Endodermal cell (in vitro differentiated cells): ENCODE data around the gene CDH26. TPM values are rescaled to one million over a fixed set of nuclear protein-coding genes. Genes with fewer than 3 reads are reported as not detected.
A peak's percentile ranks its signal among the peaks of the same experiment; 100 is the strongest.

Experiments
- DNase-seq: peaks from one replicate; pipeline ENCODE4 v3.0.0-alpha.2; 2017
- H3K27ac ChIP-seq: 2 replicates; pipeline ENCODE4 v1.5.1; 2013; ENCODE audit warnings: mild to moderate bottlenecking, low read depth, low read length, moderate library complexity
- H3K27me3 ChIP-seq: 2 replicates; pipeline ENCODE4 v1.6.1; 2013; ENCODE audit warnings: mild to moderate bottlenecking, low read length, moderate library complexity; ENCODE audit not compliant: insufficient read depth, control insufficient read depth, poor library complexity, severe bottlenecking
- H3K36me3 ChIP-seq: 2 replicates; pipeline ENCODE4 v1.7.0; 2013; ENCODE audit warnings: mild to moderate bottlenecking, low read length, moderate library complexity; ENCODE audit not compliant: control insufficient read depth, insufficient read depth
- H3K4me1 ChIP-seq: one replicate; pipeline ENCODE4 v1.7.0; 2013; ENCODE audit warnings: low read length; ENCODE audit not compliant: control insufficient read depth, insufficient read depth
- H3K4me3 ChIP-seq: 2 replicates; pipeline ENCODE4 v1.5.1; 2013; ENCODE audit warnings: mild to moderate bottlenecking, low read length, moderate library complexity
- H3K9ac ChIP-seq: 2 replicates; pipeline ENCODE4 v1.6.1; 2013; ENCODE audit warnings: mild to moderate bottlenecking, low read length, moderate library complexity; ENCODE audit not compliant: poor library complexity, severe bottlenecking; ENCODE audit errors: extremely low read depth
- H3K9me3 ChIP-seq: 2 replicates; pipeline ENCODE4 v1.6.1; 2013; ENCODE audit warnings: mild to moderate bottlenecking, low read length, moderate library complexity; ENCODE audit not compliant: control insufficient read depth
- H3K27ac Mint-ChIP-seq: 2 replicates; pipeline ENCODE4 v1.8.0; 2020; ENCODE audit warnings: mixed read lengths
- H3K27me3 Mint-ChIP-seq: 2 replicates; pipeline ENCODE4 v1.8.0; 2021; ENCODE audit warnings: mild to moderate bottlenecking, mixed read lengths; ENCODE audit not compliant: insufficient read depth
- H3K36me3 Mint-ChIP-seq: 2 replicates; pipeline ENCODE4 v1.8.0; 2020; ENCODE audit warnings: low read depth, mixed read lengths
- H3K4me1 Mint-ChIP-seq: 2 replicates; pipeline ENCODE4 v1.8.0; 2020; ENCODE audit warnings: mixed read lengths
- H3K4me3 Mint-ChIP-seq: 2 replicates; pipeline ENCODE4 v1.8.0; 2020; ENCODE audit warnings: mild to moderate bottlenecking, moderate library complexity, mixed read lengths
- H3K9me3 Mint-ChIP-seq: 2 replicates; pipeline ENCODE4 v1.8.0; 2020; ENCODE audit warnings: mild to moderate bottlenecking, mixed read lengths
- WGBS, 2 experiments: methylation state at CpG; one replicate each; pipeline versions ENCODE4 v1.1.5 to v1.1.7; 2013; ENCODE audit warnings: missing lambda C conversion rate in 2 of 2, mixed read lengths in 1 of 2; ENCODE audit not compliant: insufficient coverage in 1 of 2, insufficient read length in 1 of 2; 5-methylcytosine and 5-hydroxymethylcytosine counted together
- total RNA-seq, 2 donors: library from RNA; stranded (reverse); fragmentation: NEBNext Ultra II Directional in 1 of 2; extraction: Animal tissue kit (Norgen Biotek cat#: 25700) in 1 of 2; gene quantifications; 2 replicates in 1 of 2; 3 replicates in 1 of 2; pipeline ENCODE4 v1.2.1, GENCODE V29; 2021
- TF ChIP-seq, protein P1 (sequence below): fragments of 200-600 bp; sonication (generic); conservative IDR thresholded peaks from 2 replicates; pipeline ENCODE4 v1.5.0; 2021; ENCODE audit warnings: antibody characterized with exemption, mild to moderate bottlenecking

Gene CDH26
- total RNA-seq, 2 donors from 2014 or later, result 0.97 to 2.0 TPM

DNA sequence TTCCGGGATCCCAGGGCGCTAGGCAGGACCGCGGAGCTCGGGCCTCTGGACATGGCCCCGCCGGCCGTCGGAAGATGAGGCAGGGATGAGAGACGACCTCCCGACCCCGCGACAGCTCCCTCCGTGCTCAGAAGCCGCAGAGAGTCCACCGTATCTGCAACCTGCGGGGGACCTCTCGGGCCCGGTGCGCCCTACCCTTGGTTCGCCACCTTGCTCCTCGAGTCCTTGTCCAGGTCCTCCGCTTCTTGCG lies 18.4 kb upstream of the CDH26 start:
- Histone ChIP-seq H3K9me3 (no peaks in the 10 kb centered on the region), H3K36me3 (peaks cover 27% of the 10 kb centered on the region), H3K27ac (peak overlapping the region; percentile 96), H3K27me3 (peaks cover 11% of the 10 kb centered on the region), H3K9ac (peak overlapping the region; percentile 27), H3K4me1 (no peaks in the 10 kb centered on the region), H3K4me3 (peak overlapping the region; percentile 93)
- Mint-ChIP-seq H3K27ac (peak overlapping the region; percentile 93), H3K4me1 (peaks cover 7% of the 10 kb centered on the region), H3K36me3 (peaks cover 24% of the 10 kb centered on the region), H3K9me3 (peaks cover 8% of the 10 kb centered on the region), H3K27me3 (peaks cover 32% of the 10 kb centered on the region), H3K4me3 (peak overlapping the region; percentile 81)
- TF ChIP-seq, protein P1, sequence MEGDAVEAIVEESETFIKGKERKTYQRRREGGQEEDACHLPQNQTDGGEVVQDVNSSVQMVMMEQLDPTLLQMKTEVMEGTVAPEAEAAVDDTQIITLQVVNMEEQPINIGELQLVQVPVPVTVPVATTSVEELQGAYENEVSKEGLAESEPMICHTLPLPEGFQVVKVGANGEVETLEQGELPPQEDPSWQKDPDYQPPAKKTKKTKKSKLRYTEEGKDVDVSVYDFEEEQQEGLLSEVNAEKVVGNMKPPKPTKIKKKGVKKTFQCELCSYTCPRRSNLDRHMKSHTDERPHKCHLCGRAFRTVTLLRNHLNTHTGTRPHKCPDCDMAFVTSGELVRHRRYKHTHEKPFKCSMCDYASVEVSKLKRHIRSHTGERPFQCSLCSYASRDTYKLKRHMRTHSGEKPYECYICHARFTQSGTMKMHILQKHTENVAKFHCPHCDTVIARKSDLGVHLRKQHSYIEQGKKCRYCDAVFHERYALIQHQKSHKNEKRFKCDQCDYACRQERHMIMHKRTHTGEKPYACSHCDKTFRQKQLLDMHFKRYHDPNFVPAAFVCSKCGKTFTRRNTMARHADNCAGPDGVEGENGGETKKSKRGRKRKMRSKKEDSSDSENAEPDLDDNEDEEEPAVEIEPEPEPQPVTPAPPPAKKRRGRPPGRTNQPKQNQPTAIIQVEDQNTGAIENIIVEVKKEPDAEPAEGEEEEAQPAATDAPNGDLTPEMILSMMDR, result no peak
- no peak for DNase-seq
- WGBS, 2 experiments, result 0% methylated on average over 11 to 24 of the region's 24 CpGs

DNA sequence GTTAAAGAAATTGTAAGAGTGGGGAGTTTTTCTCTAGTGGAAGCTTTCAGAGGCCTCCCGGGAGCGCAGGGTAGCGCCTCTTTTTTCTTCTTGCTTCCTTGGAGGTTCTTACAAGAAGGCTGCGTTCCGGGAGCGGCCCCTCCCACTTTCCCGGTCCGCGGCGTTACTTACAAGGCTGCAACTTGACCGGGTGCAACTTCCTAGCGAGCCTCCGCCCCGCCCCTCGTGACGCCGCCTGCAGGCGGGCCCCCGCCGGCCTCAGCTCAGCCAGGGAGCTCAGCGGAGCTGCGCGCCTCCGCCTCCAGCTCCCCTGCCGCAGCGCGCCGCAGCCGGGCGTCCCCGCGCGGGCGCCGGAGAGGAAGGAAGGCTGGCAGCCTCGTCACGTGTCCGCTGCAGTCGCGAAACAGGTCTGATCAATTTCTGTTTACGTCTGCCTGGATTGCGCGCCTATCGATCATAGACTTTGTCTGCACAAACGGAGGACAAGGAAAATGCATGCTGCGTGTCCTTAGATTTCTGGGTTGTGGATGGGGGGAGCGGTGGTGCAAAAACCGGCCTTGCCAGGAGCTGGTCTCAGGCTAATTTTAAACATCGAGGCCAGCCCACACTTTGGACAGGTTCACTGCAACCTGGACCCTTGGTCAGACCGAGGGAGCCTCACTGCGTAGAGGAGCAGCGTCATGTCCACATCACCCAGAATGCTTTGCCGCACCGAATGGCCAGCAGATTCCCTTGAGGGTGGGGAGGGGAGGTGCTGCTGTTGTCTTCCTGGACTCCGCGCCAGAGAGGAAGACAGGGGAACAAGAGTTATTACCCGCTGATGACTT lies 17.9 kb upstream of the CDH26 start, which contains the start of the genes FAM217B and PPP1R3D:
TSS of gene FAM217B (plus strand) at position 261 of the 827 bp plus-strand sequence. CDS start 3,555 bp downstream, outside the sequence.
TSS of gene PPP1R3D (minus strand) at position 177 of the 827 bp plus-strand sequence. CDS start 374 bp downstream, outside the sequence.
- Mint-ChIP-seq H3K36me3 (peaks cover 24% of the 10 kb centered on the region), H3K4me1 (peaks cover 7% of the 10 kb centered on the region), H3K4me3 (peak within 1 kb of the TSS; percentile 81), H3K9me3 (peaks cover 8% of the 10 kb centered on the region), H3K27ac (peak within 1 kb of the TSS; percentile 99), H3K27me3 (peaks cover 27% of the 10 kb centered on the region)
- Histone ChIP-seq H3K9me3 (no peaks in the 10 kb centered on the region), H3K27me3 (peaks cover 11% of the 10 kb centered on the region), H3K4me3 (peak within 1 kb of the TSS; percentile 93), H3K36me3 (peaks cover 30% of the 10 kb centered on the region), H3K9ac (peak within 1 kb of the TSS; percentile 88), H3K4me1 (no peaks in the 10 kb centered on the region), H3K27ac (peak within 1 kb of the TSS; percentile 96)
- TF ChIP-seq, protein P1, result peak; percentile 31
- 0% methylated on average over 37 to 57 of the region's 57 CpGs for WGBS, 2 experiments
- DNase-seq, result peak; percentile 98

DNA sequence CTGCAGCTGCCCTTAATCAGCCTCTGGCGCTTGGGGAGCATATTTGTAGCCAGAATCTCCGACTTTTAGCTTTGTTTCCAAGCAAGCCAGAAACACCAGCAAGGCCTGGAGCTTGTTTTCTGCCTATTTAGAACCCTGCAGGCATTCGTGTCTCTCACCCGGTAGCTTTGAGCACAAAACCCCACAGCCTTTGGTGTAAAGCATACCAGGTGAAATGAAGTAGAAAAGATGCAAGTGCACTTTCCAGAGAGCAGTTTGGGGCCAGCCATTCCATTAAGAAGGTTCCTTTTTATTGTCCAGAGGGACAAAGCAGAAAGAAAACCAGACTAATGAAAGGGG lies 17.3 kb upstream of the CDH26 start:
- DNase-seq, result no peak
- peak overlapping the region; percentile 96 for H3K27ac ChIP-seq
- H3K27me3 ChIP-seq, result peaks cover 11% of the 10 kb centered on the region
- peaks cover 8% of the 10 kb centered on the region for H3K9me3 Mint-ChIP-seq
- WGBS, 2 experiments, result 0 to 5% methylated on average over 4 of the region's 4 CpGs
- peaks cover 24% of the 10 kb centered on the region for H3K36me3 Mint-ChIP-seq
- peak overlapping the region; percentile 93 for H3K4me3 ChIP-seq
- no peaks in the 10 kb centered on the region for H3K4me1 ChIP-seq
- H3K27me3 Mint-ChIP-seq, result peaks cover 23% of the 10 kb centered on the region
- peaks cover 30% of the 10 kb centered on the region for H3K36me3 ChIP-seq
- peak overlapping the region; percentile 99 for H3K27ac Mint-ChIP-seq
- no peaks in the 10 kb centered on the region for H3K9me3 ChIP-seq
- H3K9ac ChIP-seq, result peak overlapping the region; percentile 88
- TF ChIP-seq, protein P1, result no peak
- H3K4me3 Mint-ChIP-seq, result peak overlapping the region; percentile 81
- H3K4me1 Mint-ChIP-seq, result peaks cover 12% of the 10 kb centered on the region
